Measurements from ENCODE around the gene CEP85L.

GRCh38 chr6:118528129-118528528, 123.3 kb downstream of the CEP85L start:
- TF ChIP-seq, protein P1, sequence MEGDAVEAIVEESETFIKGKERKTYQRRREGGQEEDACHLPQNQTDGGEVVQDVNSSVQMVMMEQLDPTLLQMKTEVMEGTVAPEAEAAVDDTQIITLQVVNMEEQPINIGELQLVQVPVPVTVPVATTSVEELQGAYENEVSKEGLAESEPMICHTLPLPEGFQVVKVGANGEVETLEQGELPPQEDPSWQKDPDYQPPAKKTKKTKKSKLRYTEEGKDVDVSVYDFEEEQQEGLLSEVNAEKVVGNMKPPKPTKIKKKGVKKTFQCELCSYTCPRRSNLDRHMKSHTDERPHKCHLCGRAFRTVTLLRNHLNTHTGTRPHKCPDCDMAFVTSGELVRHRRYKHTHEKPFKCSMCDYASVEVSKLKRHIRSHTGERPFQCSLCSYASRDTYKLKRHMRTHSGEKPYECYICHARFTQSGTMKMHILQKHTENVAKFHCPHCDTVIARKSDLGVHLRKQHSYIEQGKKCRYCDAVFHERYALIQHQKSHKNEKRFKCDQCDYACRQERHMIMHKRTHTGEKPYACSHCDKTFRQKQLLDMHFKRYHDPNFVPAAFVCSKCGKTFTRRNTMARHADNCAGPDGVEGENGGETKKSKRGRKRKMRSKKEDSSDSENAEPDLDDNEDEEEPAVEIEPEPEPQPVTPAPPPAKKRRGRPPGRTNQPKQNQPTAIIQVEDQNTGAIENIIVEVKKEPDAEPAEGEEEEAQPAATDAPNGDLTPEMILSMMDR (IDR thresholded peaks at IDR 0.05): no peak
- TF ChIP-seq POLR2A (IDR thresholded peaks at IDR 0.05; ENCODE audit: low read depth): no peak
- TF ChIP-seq EP300 (IDR thresholded peaks at IDR 0.05): no peak
- TF ChIP-seq POLR2AphosphoS5 (IDR thresholded peaks at IDR 0.05): no peak
